PFSK-1 (cell line): ENCODE measurements around the gene THRSP.

Experiments used
- POLR2AphosphoS5 ChIP-seq: IDR thresholded peaks from 2 replicates; pipeline ENCODE4 v1.6.1; 2012; ENCODE audit warnings: low read depth, mild to moderate bottlenecking, control low read depth, low read length, moderate library complexity
- REST ChIP-seq, 2 experiments: IDR thresholded peaks; 2 replicates each; pipeline versions ENCODE4 v1.6.1 to v1.8.0; 2011 to 2012; ENCODE audit warnings: low read depth in 2 of 2, low read length in 2 of 2, control low read depth in 1 of 2, inconsistent platforms in 1 of 2, mild to moderate bottlenecking in 1 of 2, moderate library complexity in 1 of 2; ENCODE audit not compliant: insufficient read depth in 1 of 2
- TAF1 ChIP-seq: IDR thresholded peaks from 2 replicates; pipeline ENCODE4 v1.6.1; 2012; ENCODE audit warnings: low read length, control low read depth, borderline replicate concordance; ENCODE audit not compliant: insufficient read depth

GRCh38 chr11:78031629-78032028 is 32.0 kb upstream of the THRSP start:
- no peak for TF ChIP-seq POLR2AphosphoS5
- no peak for TF ChIP-seq REST (IDR thresholded peaks at IDR 0.05; ENCODE audit: insufficient read depth in 1 of 2, low read depth in 2 of 2, low read length in 2 of 2)
- no peak for TF ChIP-seq TAF1
